Measurements from ENCODE around the gene TBC1D22A. TPM values are rescaled to one million over a fixed set of nuclear protein-coding genes. Genes with fewer than 3 reads are reported as not detected.

Gene TBC1D22A
- total and polyA plus RNA-seq, 9 of the 15 experiments (the other 6 are each of a cell fraction or from before 2014, with no cell fraction given) = 0.20 to 11.5 (median 5.2) TPM

DNA sequence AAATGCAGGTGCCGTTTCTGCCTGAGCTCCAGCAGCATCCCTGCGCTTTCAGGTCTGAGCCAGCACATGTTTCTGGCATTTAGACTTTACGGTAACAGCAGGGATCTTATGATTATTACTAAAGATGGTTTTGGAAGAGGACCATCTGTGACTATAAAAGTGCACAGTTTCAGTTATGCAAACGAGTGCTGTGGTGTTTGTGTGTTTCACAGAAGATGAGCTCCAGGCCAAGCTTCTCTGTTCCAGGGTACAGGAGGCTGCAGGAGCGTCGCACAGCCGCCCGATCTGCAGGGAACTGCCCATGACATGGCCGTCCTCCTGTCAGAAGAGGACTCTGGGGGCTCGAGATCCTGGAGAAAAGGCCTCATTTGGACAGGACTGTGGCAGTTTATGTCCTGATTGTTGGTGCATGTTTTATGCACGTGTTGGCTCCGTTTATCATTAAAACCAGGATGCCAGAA lies 297.3 kb downstream of the TBC1D22A start:
- in situ Hi-C loops (cut with MboI) = no loop called here
- CTCF ChIA-PET (ENCODE audit: low intra/inter-chr PET ratio) = no interaction called here
- H3K27ac ChIP-seq (ENCODE audit: extremely low read depth, low read depth, low read length) = no peak overlapping the region

More for the DNA sequence above, 297.3 kb downstream of the TBC1D22A start:
- Histone ChIP-seq H3K9me3 (replicated peaks; ENCODE audit: control insufficient read depth, insufficient read depth, low read depth, low read length) (no peaks in the 10 kb centered on the region), H3K4me2 (ENCODE audit: insufficient read depth, low read length) (no peak overlapping the region), H4K20me1 (replicated peaks; ENCODE audit: control insufficient read depth, insufficient read depth, low read length) (no peaks in the 10 kb centered on the region), H3K27me3 (ENCODE audit: control insufficient read depth in 2 of 2, insufficient read depth in 2 of 2, low read length in 2 of 2) (no peaks in the 10 kb centered on the region), H3K9ac (ENCODE audit: insufficient read depth in 1 of 2, low read depth in 2 of 2, low read length in 2 of 2) (no peak overlapping the region), H3K9me1 (ENCODE audit: control insufficient read depth, insufficient read depth, low read length) (no peaks in the 10 kb centered on the region), H3K4me3 (no peak overlapping the region), H3K36me3 (ENCODE audit: control insufficient read depth, insufficient read depth, low read length) (no peaks in the 10 kb centered on the region), H3K4me1 (replicated peaks in 1 of 2; ENCODE audit: control insufficient read depth in 2 of 2, insufficient read depth in 2 of 2, low read length in 2 of 2) (no peaks in the 10 kb centered on the region), H3K79me2 (ENCODE audit: control insufficient read depth, insufficient read depth, low read length) (no peaks in the 10 kb centered on the region), H2AFZ (ENCODE audit: low read depth, low read length) (no peak overlapping the region)
- no peak for TF ChIP-seq FOSL1 (tag; conservative IDR thresholded peaks at IDR 0.05)
- no peak for TF ChIP-seq ATF7 (IDR thresholded peaks at IDR 0.05)
- TF ChIP-seq POLR3G (IDR thresholded peaks at IDR 0.05; ENCODE audit: extremely low read depth, insufficient read length, insufficient replicate concordance) = no peak
- TF ChIP-seq ZNF146 (CRISPR knock-in tag; IDR thresholded peaks at IDR 0.05; ENCODE audit: unreplicated experiment) = no peak
- TF ChIP-seq NFIC (IDR thresholded peaks at IDR 0.05) = no peak
- no peak for TF ChIP-seq CHD2 (IDR thresholded peaks at IDR 0.05; ENCODE audit: low read depth, low read length)
- TF ChIP-seq MAX (CRISPR knock-in tag; IDR thresholded peaks at IDR 0.05) = no peak
- TF ChIP-seq, protein P1, sequence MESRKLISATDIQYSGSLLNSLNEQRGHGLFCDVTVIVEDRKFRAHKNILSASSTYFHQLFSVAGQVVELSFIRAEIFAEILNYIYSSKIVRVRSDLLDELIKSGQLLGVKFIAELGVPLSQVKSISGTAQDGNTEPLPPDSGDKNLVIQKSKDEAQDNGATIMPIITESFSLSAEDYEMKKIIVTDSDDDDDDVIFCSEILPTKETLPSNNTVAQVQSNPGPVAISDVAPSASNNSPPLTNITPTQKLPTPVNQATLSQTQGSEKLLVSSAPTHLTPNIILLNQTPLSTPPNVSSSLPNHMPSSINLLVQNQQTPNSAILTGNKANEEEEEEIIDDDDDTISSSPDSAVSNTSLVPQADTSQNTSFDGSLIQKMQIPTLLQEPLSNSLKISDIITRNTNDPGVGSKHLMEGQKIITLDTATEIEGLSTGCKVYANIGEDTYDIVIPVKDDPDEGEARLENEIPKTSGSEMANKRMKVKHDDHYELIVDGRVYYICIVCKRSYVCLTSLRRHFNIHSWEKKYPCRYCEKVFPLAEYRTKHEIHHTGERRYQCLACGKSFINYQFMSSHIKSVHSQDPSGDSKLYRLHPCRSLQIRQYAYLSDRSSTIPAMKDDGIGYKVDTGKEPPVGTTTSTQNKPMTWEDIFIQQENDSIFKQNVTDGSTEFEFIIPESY (CRISPR knock-in tag; IDR thresholded peaks at IDR 0.05) = no peak
- FAIRE-seq = no peak
- intact Hi-C loops (cut with micrococcal nuclease) = no loop called here
- 60% methylated on average over 10 of the region's 12 CpGs for WGBS (ENCODE audit: insufficient coverage, low coverage, missing lambda C conversion rate)
- BruUV-seq (replicated peaks) = no TSS peak
- no peak for DNase-seq (ENCODE audit: extremely low read depth in 1 of 4, low spot score in 3 of 4)
- POLR2A ChIA-PET = interaction anchor here (0.6 kb wide), 1 partner anchor 481 kb away, joined by 3 read pairs; no protein-coding TSS in a partner anchor
- no peak for ATAC-seq

Data from K562 (cell line).